ENCODE results near the gene PAPSS1. TPM values are rescaled to one million over a fixed set of nuclear protein-coding genes. Genes with fewer than 3 reads are reported as not detected.
A peak's percentile ranks its signal among the peaks of the same experiment; 100 is the strongest.

The PAPSS1 gene
- polyA plus RNA-seq, 1 donor (not counting 4 experiments of a cell fraction or from before 2014, with no cell fraction given), result 95.2 TPM

DNA sequence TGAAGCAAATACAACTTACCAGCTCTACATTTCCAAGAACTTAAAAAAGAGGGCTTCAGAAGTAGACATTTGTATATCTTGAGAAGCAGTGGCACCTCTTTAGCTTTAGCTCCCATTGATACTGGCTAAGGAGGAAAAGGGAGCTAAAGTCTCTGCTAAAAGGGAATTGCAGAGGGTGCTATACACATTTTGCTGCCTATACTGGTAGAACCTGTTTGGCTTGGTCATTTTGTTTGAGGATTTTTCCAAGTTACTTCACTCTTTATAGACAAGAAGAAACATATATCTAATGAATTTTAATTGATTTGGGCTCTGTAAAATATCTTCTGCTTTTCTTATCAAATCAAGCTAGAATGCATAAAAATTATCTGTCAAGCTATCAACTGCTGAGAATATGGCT, 11.8 kb downstream of the PAPSS1 start:
- DNase-seq (ENCODE audit: low read depth, low spot score) (no peak), FAIRE-seq (peak; percentile 5)
- H3K9me1 ChIP-seq (ENCODE audit: control insufficient read depth, extremely low read depth, insufficient read depth, low read length), result no peaks in the 10 kb centered on the region
- H3K79me2 ChIP-seq (ENCODE audit: control insufficient read depth, insufficient read depth, low read length), result peaks cover 54% of the 10 kb centered on the region
- TF ChIP-seq, protein P1, sequence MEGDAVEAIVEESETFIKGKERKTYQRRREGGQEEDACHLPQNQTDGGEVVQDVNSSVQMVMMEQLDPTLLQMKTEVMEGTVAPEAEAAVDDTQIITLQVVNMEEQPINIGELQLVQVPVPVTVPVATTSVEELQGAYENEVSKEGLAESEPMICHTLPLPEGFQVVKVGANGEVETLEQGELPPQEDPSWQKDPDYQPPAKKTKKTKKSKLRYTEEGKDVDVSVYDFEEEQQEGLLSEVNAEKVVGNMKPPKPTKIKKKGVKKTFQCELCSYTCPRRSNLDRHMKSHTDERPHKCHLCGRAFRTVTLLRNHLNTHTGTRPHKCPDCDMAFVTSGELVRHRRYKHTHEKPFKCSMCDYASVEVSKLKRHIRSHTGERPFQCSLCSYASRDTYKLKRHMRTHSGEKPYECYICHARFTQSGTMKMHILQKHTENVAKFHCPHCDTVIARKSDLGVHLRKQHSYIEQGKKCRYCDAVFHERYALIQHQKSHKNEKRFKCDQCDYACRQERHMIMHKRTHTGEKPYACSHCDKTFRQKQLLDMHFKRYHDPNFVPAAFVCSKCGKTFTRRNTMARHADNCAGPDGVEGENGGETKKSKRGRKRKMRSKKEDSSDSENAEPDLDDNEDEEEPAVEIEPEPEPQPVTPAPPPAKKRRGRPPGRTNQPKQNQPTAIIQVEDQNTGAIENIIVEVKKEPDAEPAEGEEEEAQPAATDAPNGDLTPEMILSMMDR (optimal IDR thresholded peaks at IDR 0.05 in 1 of 3, IDR thresholded peaks at IDR 0.05 in 1 of 3, conservative IDR thresholded peaks at IDR 0.05 in 1 of 3; ENCODE audit: extremely low read depth in 1 of 3, insufficient read depth in 2 of 3, low read length in 3 of 3), result no peak
- no peak for TF ChIP-seq EZH2 (IDR thresholded peaks at IDR 0.05; ENCODE audit: low read length)
- H3K4me1 ChIP-seq (ENCODE audit: control insufficient read depth, extremely low read depth, insufficient read depth, low read length), result peaks cover 27% of the 10 kb centered on the region
- H3K27me3 ChIP-seq (ENCODE audit: control insufficient read depth, extremely low read depth, insufficient read depth, low read length), result no peaks in the 10 kb centered on the region
- H3K4me2 ChIP-seq (ENCODE audit: control insufficient read depth, extremely low read depth, insufficient read depth, low read depth, low read length), result peak overlapping the region; percentile 46
- no peak overlapping the region for H3K27ac ChIP-seq (ENCODE audit: control insufficient read depth, insufficient read depth, low read length)
- no peaks in the 10 kb centered on the region for H4K20me1 ChIP-seq (ENCODE audit: control insufficient read depth, extremely low read depth, insufficient read depth, low read length)
- H3K4me3 ChIP-seq (ENCODE audit: control insufficient read depth in 2 of 3, extremely low read depth in 1 of 3, insufficient read depth in 2 of 3, low read depth in 1 of 3, low read length in 3 of 3), result no peak overlapping the region
- no peak overlapping the region for H3K9ac ChIP-seq (ENCODE audit: control insufficient read depth, extremely low read depth, insufficient read depth, low read length)
- H3K9me3 ChIP-seq (ENCODE audit: control insufficient read depth, low read depth, low read length), result peaks cover 15% of the 10 kb centered on the region
- no peak overlapping the region for H2AFZ ChIP-seq (ENCODE audit: control insufficient read depth, low read length)
- dilution Hi-C loops (cut with MboI; ENCODE audit: extremely low pct_ligation_motif_present, low sequenced_read_pairs), result no loop called here
- H3K36me3 ChIP-seq (ENCODE audit: control insufficient read depth in 2 of 2, extremely low read depth in 1 of 2, insufficient read depth in 2 of 2, low read length in 2 of 2), result peaks cover 0 to 1% of the 10 kb centered on the region in 2 experiments

GRCh38 chr4:107705742-107706556, 14.1 kb downstream of the PAPSS1 start:
- Histone ChIP-seq H3K9me3 (ENCODE audit: control insufficient read depth, low read depth, low read length) (peaks cover 15% of the 10 kb centered on the region), H3K27me3 (ENCODE audit: control insufficient read depth, extremely low read depth, insufficient read depth, low read length) (no peaks in the 10 kb centered on the region), H3K4me1 (ENCODE audit: control insufficient read depth, extremely low read depth, insufficient read depth, low read length) (peaks cover 27% of the 10 kb centered on the region), H3K4me2 (ENCODE audit: control insufficient read depth, extremely low read depth, insufficient read depth, low read depth, low read length) (no peak overlapping the region), H3K9me1 (ENCODE audit: control insufficient read depth, extremely low read depth, insufficient read depth, low read length) (no peaks in the 10 kb centered on the region), H4K20me1 (ENCODE audit: control insufficient read depth, extremely low read depth, insufficient read depth, low read length) (no peaks in the 10 kb centered on the region), H3K4me3 (ENCODE audit: control insufficient read depth in 2 of 3, extremely low read depth in 1 of 3, insufficient read depth in 2 of 3, low read depth in 1 of 3, low read length in 3 of 3) (no peak overlapping the region), H2AFZ (ENCODE audit: control insufficient read depth, low read length) (no peak overlapping the region), H3K27ac (ENCODE audit: control insufficient read depth, insufficient read depth, low read length) (no peak overlapping the region), H3K79me2 (ENCODE audit: control insufficient read depth, insufficient read depth, low read length) (peaks cover 40% of the 10 kb centered on the region), H3K36me3 (ENCODE audit: control insufficient read depth in 2 of 2, extremely low read depth in 1 of 2, insufficient read depth in 2 of 2, low read length in 2 of 2) (peaks cover 0 to 1% of the 10 kb centered on the region in 2 experiments), H3K9ac (ENCODE audit: control insufficient read depth, extremely low read depth, insufficient read depth, low read length) (no peak overlapping the region)
- DNase-seq (ENCODE audit: low read depth, low spot score) (no peak), FAIRE-seq (no peak)
- TF ChIP-seq, protein P1 (optimal IDR thresholded peaks at IDR 0.05 in 1 of 3, IDR thresholded peaks at IDR 0.05 in 1 of 3, conservative IDR thresholded peaks at IDR 0.05 in 1 of 3; ENCODE audit: extremely low read depth in 1 of 3, insufficient read depth in 2 of 3, low read length in 3 of 3), result no peak
- TF ChIP-seq EZH2 (IDR thresholded peaks at IDR 0.05; ENCODE audit: low read length), result no peak
- dilution Hi-C loops (cut with MboI; ENCODE audit: extremely low pct_ligation_motif_present, low sequenced_read_pairs), result no loop called here

Data from keratinocyte (primary cell).